Fibroblast of skin of right quadriceps (primary cell): ENCODE measurements around the gene MEPE.

Experiments
- DNase-seq: peaks from one replicate; pipeline ENCODE4 v3.0.0-alpha.2; 2013

MEPE gene

DNA sequence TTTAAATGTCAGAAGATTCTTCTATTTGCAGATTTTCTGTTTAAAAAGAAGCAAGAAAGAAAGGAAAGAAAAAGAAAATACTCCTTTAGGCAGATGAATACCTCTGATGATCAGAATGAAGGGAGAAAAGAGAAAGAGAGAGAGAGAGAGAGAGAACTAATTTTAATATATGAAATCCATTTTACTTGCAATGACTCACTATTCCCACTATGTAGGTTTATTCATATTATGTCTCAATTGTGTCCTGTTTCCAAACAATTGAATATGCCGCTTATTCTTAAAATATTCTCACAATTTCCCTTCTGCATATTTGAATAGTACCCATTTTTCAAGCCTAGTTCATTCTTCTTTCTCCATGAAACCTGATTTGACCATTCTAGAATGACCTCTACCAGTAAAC, 11.7 kb downstream of the MEPE start:
- DNase-seq = peak; percentile 22

DNA sequence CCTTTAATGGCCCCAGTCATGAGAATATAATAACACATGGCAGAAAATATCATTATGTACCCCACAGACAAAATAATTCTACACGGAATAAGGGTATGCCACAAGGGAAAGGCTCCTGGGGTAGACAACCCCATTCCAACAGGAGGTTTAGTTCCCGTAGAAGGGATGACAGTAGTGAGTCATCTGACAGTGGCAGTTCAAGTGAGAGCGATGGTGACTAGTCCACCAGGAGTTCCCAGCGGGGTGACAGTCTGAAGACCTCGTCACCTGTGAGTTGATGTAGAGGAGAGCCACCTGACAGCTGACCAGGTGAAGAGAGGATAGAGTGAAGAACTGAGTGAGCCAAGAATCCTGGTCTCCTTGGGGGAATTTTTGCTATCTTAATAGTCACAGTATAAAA, 13.5 kb downstream of the MEPE start:
- DNase-seq = no peak

DNA sequence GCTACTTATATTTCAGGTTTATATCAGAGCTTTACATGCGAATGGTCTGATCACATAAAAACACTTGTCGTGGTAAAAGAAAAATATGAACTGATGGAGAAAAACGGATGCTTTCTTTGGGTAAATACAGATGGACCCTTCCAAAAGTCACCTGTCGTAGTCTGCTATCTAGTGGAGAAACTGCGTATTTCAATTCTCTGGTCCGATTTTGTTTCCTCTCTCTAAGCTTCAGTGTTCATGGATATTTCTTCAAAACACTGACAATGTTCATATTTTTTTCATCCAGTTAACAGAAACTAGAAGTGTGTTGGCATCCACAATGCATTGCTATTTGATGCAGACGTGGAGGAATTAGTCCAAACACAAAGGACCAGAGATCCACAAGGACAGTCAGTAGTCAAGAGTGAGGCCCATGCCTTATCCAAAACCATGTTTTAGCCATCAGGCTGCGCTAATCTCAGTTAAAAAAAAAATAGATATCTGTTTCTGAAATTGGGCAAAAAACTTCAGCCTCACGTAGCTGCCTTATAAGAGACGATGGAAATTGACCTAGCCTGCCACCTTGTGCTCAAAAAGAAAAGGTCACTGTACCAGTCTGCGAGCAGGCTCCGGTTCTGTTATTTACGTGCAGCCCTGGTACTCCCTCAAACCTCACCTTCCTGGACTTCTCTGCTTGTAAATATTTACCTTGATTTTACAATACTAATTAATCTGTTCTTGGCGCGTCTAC, 16.0 kb downstream of the MEPE start:
- DNase-seq = peak; percentile 59

DNA sequence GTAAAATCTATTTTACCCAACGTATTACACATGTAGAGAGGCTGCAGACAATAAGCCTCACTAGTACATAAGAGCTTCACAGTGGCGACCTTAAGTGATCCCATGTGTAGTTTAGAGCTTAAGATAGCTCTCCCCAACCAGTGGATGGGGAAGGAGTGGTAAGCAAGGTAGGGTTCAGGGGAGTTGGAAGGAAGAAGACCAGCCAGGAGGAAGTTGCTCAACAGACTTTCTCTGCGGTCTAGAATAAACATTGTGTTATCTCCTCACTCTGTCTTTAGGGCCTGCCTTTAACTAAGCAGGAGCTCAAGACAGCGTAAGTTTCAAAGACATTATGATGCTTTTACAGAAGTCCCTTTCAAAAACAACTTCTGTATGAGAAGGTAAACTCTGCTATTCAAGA, 16.8 kb downstream of the MEPE start:
- peak; percentile 6 for DNase-seq

DNA sequence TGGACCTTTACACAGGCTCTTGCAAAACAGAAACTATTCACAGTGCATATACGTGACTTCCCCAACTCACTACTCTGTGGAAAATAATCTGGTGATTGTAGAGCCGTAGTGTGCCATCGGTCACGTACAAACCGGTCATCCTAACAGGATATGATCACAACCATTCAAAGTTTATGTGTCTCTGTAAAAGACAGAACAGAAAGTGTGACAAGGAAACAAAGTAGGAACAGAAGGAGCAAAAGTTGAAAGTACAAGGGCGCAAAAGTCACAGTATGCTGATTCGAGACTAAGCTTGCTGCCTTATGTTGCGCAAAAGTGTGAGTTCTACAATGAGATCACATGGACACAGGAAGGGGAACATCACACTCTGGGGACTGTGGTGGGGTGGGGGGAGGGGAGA, 18.6 kb downstream of the MEPE start:
- DNase-seq = no peak

DNA sequence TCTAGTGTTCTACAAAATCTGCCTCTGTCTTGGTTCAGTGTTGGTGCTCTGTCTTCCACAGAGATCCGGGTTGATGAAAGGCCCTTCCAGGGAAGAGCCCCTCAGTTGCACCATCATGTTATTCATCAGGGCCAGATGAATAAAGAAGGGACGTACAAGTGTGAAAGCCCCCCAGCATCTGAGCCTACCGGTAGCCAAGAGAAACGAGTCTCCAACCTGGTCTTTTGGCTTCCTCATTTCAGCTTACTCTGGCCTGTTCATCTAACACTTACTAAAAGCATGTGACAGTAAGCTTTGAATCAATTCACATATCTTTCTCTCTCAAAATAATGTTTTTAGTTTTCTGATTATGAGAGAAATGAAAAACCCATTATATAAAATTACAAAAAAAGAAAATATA, 19.2 kb downstream of the MEPE start:
- no peak for DNase-seq

DNA sequence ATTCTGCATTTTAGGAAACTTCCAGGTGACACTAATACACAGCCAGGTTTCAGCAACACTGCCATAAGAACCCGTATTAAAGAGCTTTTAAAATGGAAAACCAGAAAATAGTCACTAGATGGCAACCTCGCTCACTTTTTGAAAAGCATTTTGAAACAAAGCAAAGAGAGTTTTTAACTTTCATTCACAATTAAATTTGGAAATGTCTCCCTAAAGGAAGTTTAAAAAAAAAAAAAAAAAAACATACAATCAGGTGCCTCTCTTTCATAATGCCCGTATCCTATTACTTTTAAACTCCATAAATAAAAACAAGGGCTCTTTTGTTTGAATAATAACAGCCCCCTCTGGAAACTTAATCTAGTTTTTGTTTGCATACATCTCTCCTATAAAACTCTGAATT, 20.3 kb downstream of the MEPE start:
- DNase-seq = peak; percentile 53

DNA sequence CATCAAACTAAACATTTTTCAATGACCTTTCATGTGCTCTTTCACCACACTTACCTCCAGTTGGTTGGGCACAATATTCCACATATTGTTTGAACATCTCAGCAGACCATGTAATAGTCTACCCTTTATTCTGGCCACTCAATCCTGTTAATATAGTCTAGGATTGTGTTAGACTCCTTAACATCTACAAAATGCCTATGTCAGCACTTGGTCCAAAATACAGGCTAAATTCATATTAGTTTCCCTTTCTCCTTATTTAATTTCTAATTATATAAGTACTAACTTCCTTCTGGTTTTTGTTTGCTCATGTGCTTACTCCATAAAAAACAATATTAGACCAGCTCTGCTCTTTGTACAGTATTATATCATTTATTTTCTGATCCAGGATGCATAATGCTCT, 21.1 kb downstream of the MEPE start:
- DNase-seq = no peak

DNA sequence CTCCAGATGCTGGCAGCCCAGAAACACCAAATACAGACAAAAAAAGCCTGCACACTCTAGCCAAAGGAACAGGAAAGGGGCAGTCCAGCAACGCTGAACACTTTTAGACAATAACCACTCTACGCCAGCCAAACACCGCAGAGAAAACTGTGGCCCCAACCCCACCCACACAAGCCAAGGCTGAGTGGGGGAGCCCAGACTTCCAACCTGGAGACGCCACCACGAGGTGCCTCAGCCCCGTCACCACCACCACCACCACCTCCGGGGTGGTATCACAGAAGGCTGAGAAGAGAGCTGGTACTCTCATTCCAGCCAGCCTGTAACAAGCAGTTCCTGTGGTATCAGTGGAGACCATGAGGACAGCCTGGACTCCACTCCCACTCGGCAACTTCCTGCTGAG, 22.8 kb downstream of the MEPE start:
- DNase-seq = no peak

DNA sequence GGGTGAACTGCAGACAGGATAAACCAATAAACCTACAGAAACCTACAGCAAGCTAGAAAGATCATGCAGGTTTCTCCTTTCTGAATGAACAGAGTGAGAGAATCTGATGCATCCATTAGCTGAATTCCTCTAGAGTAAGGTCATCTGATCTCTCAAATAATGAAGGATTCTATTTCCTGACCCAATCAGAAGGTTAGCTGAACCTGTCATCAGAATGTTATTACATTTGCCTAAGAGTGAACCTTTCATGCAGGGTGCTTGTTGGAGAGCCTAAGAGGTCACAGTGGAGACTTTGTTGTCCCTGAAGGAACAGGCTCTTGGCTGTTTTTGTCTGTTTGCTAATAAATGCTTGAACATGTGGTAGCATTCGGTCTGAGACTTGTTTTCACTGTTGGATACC, 24.0 kb downstream of the MEPE start:
- DNase-seq = no peak

DNA sequence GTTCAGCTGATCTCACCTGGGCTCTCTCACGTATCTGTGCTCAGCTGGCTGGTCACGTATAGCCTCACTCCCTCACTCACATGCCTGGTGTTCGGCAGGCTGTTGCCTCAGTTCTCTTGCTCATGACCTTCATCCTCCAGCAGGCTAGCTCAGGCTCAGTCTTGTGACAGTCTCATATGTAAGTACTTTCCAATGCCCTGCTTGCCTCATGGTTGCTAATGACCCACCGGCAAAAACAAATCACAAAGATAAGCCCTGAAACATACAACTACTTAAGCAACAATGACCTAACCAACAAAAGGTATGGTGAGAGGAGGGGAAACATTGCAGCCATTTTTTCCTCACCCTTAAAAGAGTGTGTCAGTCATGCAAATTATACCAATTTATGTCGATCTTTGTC, 25.0 kb downstream of the MEPE start:
- DNase-seq = no peak

DNA sequence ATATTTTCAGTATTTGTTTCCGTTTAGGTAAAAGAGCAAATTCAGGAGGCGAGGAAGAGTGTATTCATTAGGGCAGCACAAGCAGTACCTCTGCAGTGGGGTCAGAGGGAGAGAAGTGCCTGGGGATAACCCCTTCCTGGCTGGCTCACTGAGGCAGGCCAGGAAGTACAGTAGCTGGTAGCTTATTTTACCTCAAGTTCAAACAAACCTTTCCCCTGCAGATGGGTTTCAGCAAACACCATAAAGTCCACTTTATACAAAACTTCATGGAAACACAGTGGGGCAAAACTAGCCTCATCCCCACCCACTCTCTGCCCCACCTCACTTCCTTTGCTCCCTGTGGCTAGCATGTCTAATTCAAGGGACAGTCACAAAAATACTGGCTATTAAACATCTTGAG, 29.5 kb downstream of the MEPE start:
- DNase-seq = no peak

DNA sequence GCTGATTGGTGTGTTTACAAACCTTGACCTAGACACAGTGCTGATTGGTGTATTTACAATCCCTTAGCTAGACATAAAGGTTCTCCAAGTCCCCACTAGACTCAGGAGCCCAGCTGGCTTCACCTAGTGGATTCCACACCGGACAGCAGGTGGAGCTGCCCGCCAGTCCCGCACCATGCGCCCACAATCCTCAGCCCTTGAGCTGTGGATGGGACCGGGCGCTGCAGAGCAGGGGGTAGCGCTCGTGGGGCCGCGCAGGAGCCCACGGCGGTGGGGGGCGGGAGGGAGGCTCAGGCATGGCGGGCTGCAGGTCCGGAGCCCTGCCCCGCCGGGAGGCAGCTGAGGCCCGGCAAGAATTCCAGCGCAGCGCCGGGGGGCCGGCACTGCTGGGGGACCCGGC, 30.7 kb downstream of the MEPE start:
- no peak for DNase-seq

DNA sequence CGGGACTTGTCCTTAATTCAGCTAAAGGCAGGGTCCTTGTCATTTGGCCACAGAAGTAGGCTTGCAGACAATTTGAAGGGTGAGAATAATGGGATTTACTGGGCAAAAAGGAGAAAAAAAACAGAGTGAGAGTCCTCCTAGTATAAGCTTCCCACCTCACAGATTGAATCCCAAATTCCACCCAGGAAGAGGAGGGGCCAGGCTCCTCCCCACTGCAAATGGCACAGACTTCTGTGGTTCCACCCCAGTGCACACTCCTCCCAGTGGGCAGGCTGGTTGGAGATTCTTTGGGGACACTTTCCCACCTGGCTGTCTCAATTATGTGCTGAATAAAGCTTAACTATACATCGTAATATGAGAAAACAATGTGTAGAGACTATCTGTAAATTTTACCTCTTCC, 31.6 kb downstream of the MEPE start:
- DNase-seq = no peak

DNA sequence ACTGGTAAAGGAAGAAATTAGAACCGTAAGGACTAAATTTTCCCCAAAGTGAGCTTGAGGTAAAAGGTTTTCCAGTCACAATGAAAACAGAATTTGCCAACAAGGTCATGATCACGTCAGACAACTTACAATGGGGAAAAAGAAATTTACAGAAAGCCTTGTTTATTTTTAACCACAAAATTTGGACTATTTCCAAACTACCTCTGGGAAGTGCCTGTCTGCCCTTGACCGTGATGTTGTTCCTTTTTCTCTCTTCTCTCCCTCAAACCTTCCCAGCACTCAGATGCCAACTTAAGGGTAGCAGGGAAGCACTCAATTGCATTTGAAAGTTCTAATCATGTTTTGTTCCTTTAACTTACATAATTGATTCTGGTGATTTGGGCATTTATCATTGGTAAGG, 32.5 kb downstream of the MEPE start:
- DNase-seq = no peak

DNA sequence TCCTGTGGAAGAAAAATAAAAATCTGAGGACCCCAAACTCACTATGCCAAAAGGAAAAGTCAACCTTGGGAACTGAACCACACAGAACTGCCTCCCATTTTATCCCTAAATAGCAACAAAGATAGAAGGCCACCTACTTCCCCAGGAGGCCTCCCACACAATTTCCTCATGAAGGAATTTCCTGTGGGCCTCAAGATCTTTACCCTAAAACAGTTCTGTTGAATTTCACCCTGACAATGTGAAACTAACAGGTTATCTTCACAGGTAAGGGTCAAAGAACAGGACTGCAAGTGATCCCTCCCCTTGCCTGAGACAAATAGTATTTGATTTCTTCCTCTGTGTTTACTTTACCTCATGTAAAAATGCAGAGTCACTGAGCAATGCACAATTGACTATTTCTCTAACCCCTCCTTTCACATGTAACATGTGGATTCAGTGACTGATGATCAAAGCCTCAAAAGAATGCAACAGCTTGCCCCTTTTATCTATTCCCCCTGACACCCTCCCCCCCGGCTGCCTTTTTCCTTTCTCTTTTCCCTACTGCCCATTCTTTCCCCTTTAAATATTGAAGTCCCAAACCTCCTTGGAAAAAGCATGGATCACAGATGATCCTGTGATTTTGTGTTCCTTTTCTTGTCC, 33.3 kb downstream of the MEPE start:
- peak; percentile 56 for DNase-seq

DNA sequence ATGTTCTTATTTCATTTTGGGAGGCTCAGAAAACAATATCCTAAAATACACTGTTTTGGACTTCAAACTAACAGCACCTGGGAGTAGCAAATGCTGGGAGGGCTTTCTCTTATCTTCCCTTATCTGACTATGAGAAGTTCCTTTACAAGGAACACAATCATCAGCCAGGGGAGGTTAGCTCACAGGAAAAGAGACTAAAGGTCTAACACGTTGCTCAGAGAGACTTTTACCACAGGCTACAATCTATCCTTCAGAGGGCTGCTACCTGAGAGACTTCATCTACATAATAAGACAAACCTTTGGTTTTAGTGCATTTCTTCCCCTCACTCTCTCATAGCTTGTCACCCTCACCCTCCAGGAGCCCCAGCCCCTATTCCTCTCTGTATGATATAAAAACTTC, 35.8 kb downstream of the MEPE start:
- no peak for DNase-seq

DNA sequence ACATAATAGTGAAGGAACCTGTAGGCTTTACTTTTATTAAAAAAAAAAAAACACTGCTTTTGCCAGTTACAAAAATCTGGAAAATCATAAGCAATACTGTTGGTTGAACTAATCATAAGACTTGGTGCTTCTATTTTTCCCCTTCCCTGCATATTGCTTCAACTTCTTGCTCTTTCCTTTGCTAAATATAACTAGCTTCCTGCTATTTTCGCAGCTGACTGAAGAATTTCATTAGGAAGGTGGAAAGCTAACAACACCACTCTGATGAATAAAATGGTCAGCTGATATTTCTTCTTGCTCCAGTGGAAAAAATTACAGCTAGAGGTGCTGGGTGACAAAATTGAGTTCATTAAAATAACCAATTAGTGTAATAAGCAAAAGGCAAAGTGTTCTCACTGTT, 39.3 kb downstream of the MEPE start:
- DNase-seq = no peak

DNA sequence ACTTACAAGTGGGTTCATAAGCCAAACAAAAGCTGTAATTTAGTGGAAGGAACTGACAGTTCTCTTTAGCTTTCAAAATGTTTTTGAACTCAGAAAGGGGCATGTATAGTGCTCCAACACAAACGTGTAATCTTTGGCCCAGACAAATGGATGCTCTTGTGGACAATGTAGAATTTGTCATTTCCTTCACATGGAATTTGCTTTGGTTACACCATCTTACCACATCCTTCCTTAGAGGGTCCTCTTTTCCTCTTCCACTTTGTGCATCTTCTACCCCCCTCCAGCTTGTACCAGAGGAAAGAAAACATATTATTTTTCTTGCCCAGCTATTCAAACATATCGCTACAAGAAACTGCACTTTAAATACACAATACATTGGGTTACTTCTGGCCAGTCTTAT, 42.4 kb downstream of the MEPE start:
- no peak for DNase-seq

DNA sequence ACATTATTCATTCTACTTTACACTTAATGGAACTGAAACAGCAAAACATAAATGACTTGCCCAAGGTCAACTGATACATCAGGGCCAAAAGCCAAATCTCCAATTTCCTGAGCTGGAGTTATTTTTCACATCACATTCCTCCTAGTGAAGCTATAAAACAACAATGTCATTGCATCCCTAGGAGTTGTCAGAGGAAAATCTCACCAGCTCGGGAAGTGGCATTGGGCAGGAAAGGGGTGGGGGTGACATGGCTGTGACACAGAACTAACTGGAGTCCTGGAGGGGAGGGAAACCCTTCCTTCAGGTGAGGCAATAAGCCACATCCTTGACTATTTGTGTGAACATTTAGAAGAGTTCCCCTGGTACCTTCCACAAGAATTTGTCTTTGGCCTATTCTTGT, 47.3 kb downstream of the MEPE start:
- no peak for DNase-seq

DNA sequence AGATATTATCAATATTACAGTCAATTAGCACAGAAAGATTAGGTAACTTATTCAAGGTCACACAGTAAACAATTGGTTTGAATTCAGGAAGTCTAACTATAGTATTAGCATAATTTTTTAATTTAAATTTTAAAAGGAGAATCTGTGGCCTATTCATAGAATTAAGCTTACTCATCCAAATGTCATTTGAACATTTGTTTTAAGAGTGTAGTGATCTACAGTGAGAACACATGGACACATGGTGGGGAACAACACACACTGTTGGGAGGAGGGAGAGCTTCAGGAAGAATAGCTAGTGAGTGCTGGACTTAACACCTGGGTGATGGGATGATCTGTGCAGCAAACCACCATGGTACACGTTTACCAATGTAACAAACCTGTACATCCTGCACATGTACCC, 48.3 kb downstream of the MEPE start:
- DNase-seq = peak; percentile 9

DNA sequence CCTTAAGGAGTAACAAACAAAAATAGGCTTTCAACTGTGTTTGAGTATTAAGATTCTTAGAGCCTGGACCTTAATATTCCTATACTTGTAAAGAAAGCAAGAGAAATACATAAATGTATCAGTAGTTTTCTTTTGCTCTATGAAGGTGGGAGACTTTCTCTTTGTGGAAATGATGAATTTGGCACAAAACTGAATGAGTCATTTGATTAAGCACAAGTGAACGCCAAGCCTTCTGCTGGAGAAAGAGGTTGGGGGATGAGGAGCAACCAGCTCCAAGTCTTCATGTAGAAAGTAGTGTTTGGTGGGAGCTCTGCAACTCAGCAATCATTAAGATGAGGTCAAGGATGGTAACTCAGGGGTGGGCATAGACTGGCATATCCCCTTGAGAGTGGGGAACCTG, 49.6 kb downstream of the MEPE start:
- peak; percentile 8 for DNase-seq

DNA sequence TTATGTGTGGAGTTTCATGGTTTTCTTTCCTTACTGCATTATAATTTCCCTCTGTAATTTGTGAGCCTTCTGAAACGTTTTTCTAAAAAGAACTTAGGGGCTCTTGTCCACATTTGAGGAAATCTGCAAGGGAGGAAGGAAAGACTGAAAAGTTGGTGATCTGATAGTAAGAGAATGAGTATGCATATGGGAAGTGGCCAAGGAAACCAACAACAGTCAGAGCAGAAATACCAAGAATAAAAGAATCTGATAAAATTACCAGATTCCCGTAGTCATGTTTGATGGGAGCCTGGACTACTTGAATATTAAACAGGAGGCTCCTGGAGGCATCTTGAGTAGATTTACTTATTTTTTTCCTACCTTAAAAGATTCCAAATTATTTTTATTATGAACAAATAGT, 50.1 kb downstream of the MEPE start:
- no peak for DNase-seq

DNA sequence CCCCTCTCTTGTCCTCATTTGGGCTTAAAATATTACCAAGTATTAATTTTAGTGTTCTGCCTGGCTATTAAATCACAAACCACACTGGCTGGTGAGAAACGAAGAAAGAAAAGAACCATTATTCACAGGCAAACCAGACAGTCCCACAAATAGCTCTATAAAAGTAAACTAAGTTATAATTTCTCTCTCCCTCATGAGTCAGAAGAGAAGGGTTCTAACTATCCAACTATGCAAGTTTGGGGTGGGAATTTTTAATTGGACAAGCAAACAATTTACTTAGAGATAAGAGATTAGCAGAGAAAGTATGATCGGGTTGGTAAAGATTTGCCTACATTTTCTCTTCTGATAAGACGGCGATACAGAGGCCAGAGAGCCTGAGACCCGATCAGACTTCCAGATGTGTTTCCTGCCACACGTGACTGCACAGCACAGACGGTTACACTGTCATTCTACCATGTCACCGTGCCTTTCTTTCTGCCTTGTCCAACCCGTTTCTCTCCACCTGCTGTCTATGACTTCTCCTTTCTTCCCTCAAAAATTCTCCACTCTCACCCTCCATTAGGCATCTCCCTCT, 52.3 kb downstream of the MEPE start:
- DNase-seq = no peak

DNA sequence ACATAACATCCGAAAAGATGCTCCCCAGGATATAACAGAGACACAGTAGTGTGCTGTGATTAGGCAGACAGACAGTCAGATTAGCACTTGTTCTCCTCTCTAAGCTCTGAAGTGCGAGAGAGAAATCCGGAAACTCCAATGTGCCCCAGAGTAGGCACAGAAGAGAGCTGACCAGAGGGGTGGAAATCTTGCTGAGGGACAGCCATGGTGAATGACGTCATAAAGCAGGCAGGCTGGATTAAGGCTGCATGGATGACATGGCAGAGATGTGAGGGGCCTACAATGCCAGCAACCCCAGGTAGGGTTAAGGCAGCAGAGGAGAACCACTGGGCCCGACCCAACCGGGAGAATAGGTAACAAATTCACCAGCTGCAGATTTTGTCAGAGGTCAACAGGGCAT, 53.3 kb downstream of the MEPE start:
- DNase-seq = no peak
